HL-60/S4 treated with retinoic acid at 250 ng/mL for 4 days and 3 days (cell line): ENCODE results near the gene IQCH.

Source experiments
- in situ Hi-C: fragments of 300-500 bp; cut with MboI; formaldehyde crosslinking; loops from 2 replicates; pipeline ENCODE4 v1.7.0; 2022; ENCODE audit warnings: low sequenced_read_pairs

The IQCH gene

DNA sequence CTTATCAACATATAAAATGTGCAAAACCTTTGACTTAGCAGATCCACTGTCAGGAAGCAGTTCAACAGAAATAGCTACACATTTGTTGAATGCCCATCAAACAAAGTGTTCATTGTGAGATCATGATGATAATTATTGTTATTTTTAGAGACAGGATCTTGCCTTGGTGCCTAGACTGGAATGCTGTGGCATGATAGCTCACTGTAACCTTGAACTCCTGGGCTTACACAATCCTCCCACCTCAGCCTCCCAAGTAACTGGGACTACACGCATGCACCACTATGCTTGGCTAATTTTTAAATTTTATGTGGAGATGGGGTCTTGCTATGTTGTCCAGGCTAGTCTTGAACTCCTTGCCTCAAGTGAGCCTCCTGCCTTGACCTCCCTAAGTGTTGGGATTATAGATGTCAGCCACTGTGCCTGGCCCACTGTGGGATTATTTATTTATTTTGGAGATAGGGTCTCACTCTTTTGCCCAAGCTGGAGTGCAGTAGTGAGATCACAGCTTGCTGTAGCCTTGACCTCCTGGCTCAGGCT, 296.7 kb downstream of the IQCH start:
- in situ Hi-C loops, result no loop called here
